ENCODE measurements around the gene DRD4.
"Not testable (repeated sequence)": the region's sequence is repeated elsewhere in the genome, so short reads cannot be mapped to it uniquely, and the experiment has no call there.

The DRD4 gene

GRCh38 chr11:645536-645935, 8.5 kb downstream of the DRD4 start:
- no peak for DNase-seq

- DNase-seq = no peak
Observed at GRCh38 chr11:646214-646613, 9.1 kb downstream of the DRD4 start.

GRCh38 chr11:647672-648158, 10.6 kb downstream of the DRD4 start:
- DNase-seq = not testable (repeated sequence)

- no peak for DNase-seq
Observed at GRCh38 chr11:650482-650881, 13.4 kb downstream of the DRD4 start.

- DNase-seq = not testable (repeated sequence)
Observed at GRCh38 chr11:653136-653535, 16.1 kb downstream of the DRD4 start.

GRCh38 chr11:653837-654236, 16.8 kb downstream of the DRD4 start:
- no peak for DNase-seq

GRCh38 chr11:654444-654843, 17.4 kb downstream of the DRD4 start:
- DNase-seq = not testable (repeated sequence)

GRCh38 chr11:655036-655726, 18.1 kb downstream of the DRD4 start:
- no peak for DNase-seq

- no peak for DNase-seq
Observed at GRCh38 chr11:656426-656825, 19.4 kb downstream of the DRD4 start.

- no peak for DNase-seq
Observed at GRCh38 chr11:656866-657265, 19.8 kb downstream of the DRD4 start.

GRCh38 chr11:657691-658126, 20.6 kb downstream of the DRD4 start:
- no peak for DNase-seq

- DNase-seq = no peak
Observed at GRCh38 chr11:659532-660085, 22.5 kb downstream of the DRD4 start.

GRCh38 chr11:660281-660680, 23.2 kb downstream of the DRD4 start:
- no peak for DNase-seq

GRCh38 chr11:660681-661444, 23.8 kb downstream of the DRD4 start:
- DNase-seq = no peak

GRCh38 chr11:662689-663274, 25.7 kb downstream of the DRD4 start:
- DNase-seq = no peak

GRCh38 chr11:665062-665703, 28.1 kb downstream of the DRD4 start:
- DNase-seq = no peak

- no peak for DNase-seq
Observed at GRCh38 chr11:665704-666281, 28.7 kb downstream of the DRD4 start.

- no peak for DNase-seq
Observed at GRCh38 chr11:673866-674265, 36.8 kb downstream of the DRD4 start.

- DNase-seq = no peak
Observed at GRCh38 chr11:674406-674805, 37.3 kb downstream of the DRD4 start.

GRCh38 chr11:678297-678696, 41.2 kb downstream of the DRD4 start:
- DNase-seq = no peak

- no peak for DNase-seq
Observed at GRCh38 chr11:679271-680207, 42.5 kb downstream of the DRD4 start.

- no peak for DNase-seq
Observed at GRCh38 chr11:680476-680875, 43.4 kb downstream of the DRD4 start.

Data from SIG-M5 (cell line).